K562 (cell line): Measurements from ENCODE around the gene POLN. TPM values are rescaled to one million over a fixed set of nuclear protein-coding genes. Genes with fewer than 3 reads are reported as not detected.

Experiments
- ATAC-seq: fragments of 200-7000 bp; cut with Tn5 transposase; 3 replicates; pipeline ENCODE4 v1.9.1; 2020; ENCODE audit warnings: moderate library complexity
- BruUV-seq: library from RNA; stranded (reverse); fragments of 400-500 nt; replicated peaks from 2 replicates; lab custom pipeline; 2021; lab: Mats Ljungman, UMichigan
- CTCF ChIA-PET: fragments of 300-600 bp; formaldehyde crosslinking; extraction: SDS; loops from one replicate; lab custom pipeline; 2021; ENCODE audit warnings: low intra/inter-chr PET ratio; lab: Yijun Ruan, JAX
- POLR2A ChIA-PET: fragments of 300-600, 350-650 bp; sonication (Branson Sonifier 250); formaldehyde crosslinking; extraction: SDS; loops from one replicate; lab custom pipeline; 2021; ENCODE audit warnings: antibody characterized with exemption, inconsistent platforms; lab: Yijun Ruan, JAX
- DNase-seq, 4 experiments: peaks; one replicate each; pipeline versions ENCODE4 v3.0.0 to v3.0.0-alpha.2; 2011 to 2018; ENCODE audit warnings: low spot score in 3 of 4, mixed read lengths in 3 of 4; ENCODE audit errors: extremely low read depth in 1 of 4
- FAIRE-seq: peaks from 2 replicates; lab custom pipeline; 2011; peaks lifted over from hg19 to GRCh38; lab: Jason Lieb, UNC
- H2AFZ ChIP-seq: 2 replicates; pipeline ENCODE4 v1.6.0; 2011; ENCODE audit warnings: low read depth, low read length, control low read depth, inconsistent platforms
- H3K27ac ChIP-seq: fragments of 200-600 bp; 3 replicates; pipeline ENCODE4 v1.8.0; 2011; ENCODE audit warnings: low read depth, mild to moderate bottlenecking, control low read depth, inconsistent platforms, low read length, moderate library complexity, mixed read lengths; ENCODE audit errors: extremely low read depth
- H3K27me3 ChIP-seq, 2 experiments: fragments of 300-600 bp in 1 of 2; 2 replicates in 1 of 2; 3 replicates in 1 of 2; pipeline versions ENCODE4 v1.6.0 to v1.8.0; 2011; ENCODE audit warnings: inconsistent platforms in 2 of 2, low read length in 2 of 2, mild to moderate bottlenecking in 1 of 2, mixed read lengths in 1 of 2, moderate library complexity in 1 of 2; ENCODE audit not compliant: control insufficient read depth in 2 of 2, insufficient read depth in 2 of 2
- H3K36me3 ChIP-seq: fragments of 300-600 bp; 3 replicates; pipeline ENCODE4 v1.8.0; 2011; ENCODE audit warnings: mild to moderate bottlenecking, low read length, inconsistent platforms; ENCODE audit not compliant: control insufficient read depth, insufficient read depth
- H3K4me1 ChIP-seq, 2 experiments: fragments of 200-600 bp in 1 of 2; replicated peaks in 1 of 2; 2 replicates in 1 of 2; 3 replicates in 1 of 2; pipeline versions ENCODE4 v1.5.1 to v1.8.0; 2011; ENCODE audit warnings: inconsistent platforms in 2 of 2, low read length in 2 of 2, mild to moderate bottlenecking in 1 of 2, mixed read lengths in 1 of 2, moderate library complexity in 1 of 2; ENCODE audit not compliant: control insufficient read depth in 2 of 2, insufficient read depth in 2 of 2
- H3K4me2 ChIP-seq: 2 replicates; pipeline ENCODE4 v1.6.1; 2011; ENCODE audit warnings: low read length, control low read depth, inconsistent platforms, mixed read lengths; ENCODE audit not compliant: insufficient read depth
- H3K4me3 ChIP-seq: fragments of 200-600 bp; sonication (generic), shearing (Covaris generic); 2 replicates; pipeline ENCODE4 v1.5.1; 2016; ENCODE audit warnings: control low read depth, inconsistent platforms
- H3K79me2 ChIP-seq: fragments of 200-600 bp; 3 replicates; pipeline ENCODE4 v1.8.0; 2011; ENCODE audit warnings: low read length, inconsistent platforms; ENCODE audit not compliant: control insufficient read depth, insufficient read depth
- H3K9ac ChIP-seq, 2 experiments: 2 replicates each; pipeline versions ENCODE4 v1.6.0 to v1.6.1; 2011; ENCODE audit warnings: low read depth in 2 of 2, low read length in 2 of 2, control low read depth in 1 of 2, inconsistent platforms in 1 of 2, mild to moderate bottlenecking in 1 of 2, mixed read lengths in 1 of 2; ENCODE audit not compliant: insufficient read depth in 1 of 2
- H3K9me1 ChIP-seq: one replicate; pipeline ENCODE4 v1.6.0; 2011; ENCODE audit warnings: inconsistent platforms, mild to moderate bottlenecking, low read length, moderate library complexity; ENCODE audit not compliant: control insufficient read depth, insufficient read depth
- H3K9me3 ChIP-seq: replicated peaks from 2 replicates; pipeline ENCODE4 v1.5.1; 2011; ENCODE audit warnings: low read depth, low read length, inconsistent platforms; ENCODE audit not compliant: control insufficient read depth, insufficient read depth
- H4K20me1 ChIP-seq: replicated peaks from 2 replicates; pipeline ENCODE4 v1.6.1; 2011; ENCODE audit warnings: low read length, inconsistent platforms, mixed read lengths; ENCODE audit not compliant: control insufficient read depth, insufficient read depth
- C11orf30 ChIP-seq: fragments of 450-650 bp; IDR thresholded peaks from 2 replicates; pipeline ENCODE4 v1.6.1; 2016; ENCODE audit warnings: low read depth, mild to moderate bottlenecking
- GATAD2B ChIP-seq: fragments of 450-650 bp; IDR thresholded peaks from 2 replicates; pipeline ENCODE4 v1.6.1; 2017; ENCODE audit warnings: mild to moderate bottlenecking, borderline replicate concordance
- KAT8 ChIP-seq: fragments of 450-650 bp; IDR thresholded peaks from 2 replicates; pipeline ENCODE4 v1.6.1; 2016; ENCODE audit warnings: low read depth, mild to moderate bottlenecking
- MAFF ChIP-seq: IDR thresholded peaks from 2 replicates; pipeline ENCODE4 v1.6.1; 2012; ENCODE audit warnings: low read length, improper control_type of control experiment
- MAFG ChIP-seq: fragments of 450-650 bp; conservative IDR thresholded peaks from 2 replicates; pipeline ENCODE4 v1.6.1; 2016; ENCODE audit warnings: missing genetic modification characterization, missing compliant biosample characterization
- MAFK ChIP-seq: IDR thresholded peaks from 2 replicates; pipeline ENCODE4 v1.6.1; 2011; ENCODE audit warnings: low read length, improper control_type of control experiment
- PHF20 ChIP-seq: fragments of 450-650 bp; IDR thresholded peaks from 2 replicates; pipeline ENCODE4 v1.6.1; 2018; ENCODE audit not compliant: partially characterized antibody
- RBFOX2 ChIP-seq: fragments of 200-400 bp; formaldehyde crosslinking; IDR thresholded peaks from 2 replicates; pipeline ENCODE4 v1.6.1; 2017; ENCODE audit warnings: low read depth, mild to moderate bottlenecking, low read length, moderate library complexity
- ZNF316 ChIP-seq: fragments of 450-650 bp; IDR thresholded peaks from 2 replicates; pipeline ENCODE4 v1.6.1; 2016
- WGBS: fragments of 100-300 bp; shearing (Covaris generic); methylation state at CpG from one replicate; pipeline ENCODE4 v1.1.6; 2016; ENCODE audit warnings: low coverage, mixed read lengths; ENCODE audit not compliant: insufficient coverage; ENCODE audit errors: missing lambda C conversion rate; 5-methylcytosine and 5-hydroxymethylcytosine counted together
- in situ Hi-C: fragments of 300-500 bp; cut with MboI; formaldehyde crosslinking; loops from 4 replicates; pipeline ENCODE4 v1.15.0; 2018; ENCODE audit warnings: inconsistent platforms, mixed read lengths
- intact Hi-C: fragments of 100-400 bp; cut with micrococcal nuclease; formaldehyde crosslinking; loops from 2 replicates; pipeline ENCODE4 v1.14.2; 2022
- polyA plus RNA-seq, 8 experiments: library from polyadenylated mRNA; depleted of rRNA in 4 of 8; stranded (reverse) in 5 of 8; unstranded in 3 of 8; fragments of >200 nt; fragmentation: Nextera tagmentation in 2 of 8; fragmentation: Illumina TruSeq in 1 of 8; extraction: Ambion mirVana in 2 of 8; extraction: Trizol in 1 of 8; gene quantifications; 2 replicates each; pipeline versions ENCODE4 v1.2.1 to v1.2.3, GENCODE V29; 2011 to 2014; ENCODE audit warnings: inconsistent platforms in 1 of 8, missing spikeins in 1 of 8
- total RNA-seq, 7 experiments: library from RNA; depleted of rRNA in 6 of 7; stranded (reverse); fragments of >200 nt in 6 of 7; fragmentation: Illumina TruSeq in 2 of 7; extraction: Trizol in 2 of 7; gene quantifications; 2 replicates each; pipeline versions ENCODE4 v1.2.1 to v1.2.3, GENCODE V29; 2011 to 2021; ENCODE audit warnings: low replicate concordance in 1 of 7
- TF ChIP-seq, protein P1 (sequence below): sonication (generic); formaldehyde crosslinking; IDR thresholded peaks from 2 replicates; pipeline ENCODE4 v1.8.0; 2022; ENCODE audit warnings: missing genetic modification reagents, mild to moderate bottlenecking, borderline replicate concordance

The POLN gene
- total and polyA plus RNA-seq, 9 of the 15 experiments (the other 6 are each of a cell fraction or from before 2014, with no cell fraction given), result 0.08 to 0.91 (median 0.32) TPM

DNA sequence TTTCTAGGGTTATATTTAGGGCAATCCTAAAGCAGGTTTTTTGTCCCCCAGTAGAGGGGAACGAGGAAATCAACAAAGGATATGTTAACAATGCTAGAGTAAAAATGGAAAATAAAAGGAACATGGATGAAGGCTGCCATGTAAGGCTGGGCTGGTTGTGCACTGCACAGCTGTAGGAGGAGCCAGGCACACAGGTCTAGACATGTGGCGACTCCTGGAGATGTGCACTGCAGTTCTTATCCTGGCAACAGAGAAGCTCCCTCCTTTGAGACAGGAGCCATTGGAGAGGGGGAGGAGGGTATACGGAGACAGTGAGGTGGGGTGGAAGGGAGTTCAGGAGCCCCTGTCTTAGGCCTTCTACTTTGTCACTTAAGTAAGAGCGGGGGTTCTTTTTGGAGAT is 116.9 kb downstream of the POLN start (continued):
- TF ChIP-seq, protein P1, sequence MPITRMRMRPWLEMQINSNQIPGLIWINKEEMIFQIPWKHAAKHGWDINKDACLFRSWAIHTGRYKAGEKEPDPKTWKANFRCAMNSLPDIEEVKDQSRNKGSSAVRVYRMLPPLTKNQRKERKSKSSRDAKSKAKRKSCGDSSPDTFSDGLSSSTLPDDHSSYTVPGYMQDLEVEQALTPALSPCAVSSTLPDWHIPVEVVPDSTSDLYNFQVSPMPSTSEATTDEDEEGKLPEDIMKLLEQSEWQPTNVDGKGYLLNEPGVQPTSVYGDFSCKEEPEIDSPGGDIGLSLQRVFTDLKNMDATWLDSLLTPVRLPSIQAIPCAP (CRISPR knock-in tag), result no peak
- TF ChIP-seq KAT8, result no peak

DNA sequence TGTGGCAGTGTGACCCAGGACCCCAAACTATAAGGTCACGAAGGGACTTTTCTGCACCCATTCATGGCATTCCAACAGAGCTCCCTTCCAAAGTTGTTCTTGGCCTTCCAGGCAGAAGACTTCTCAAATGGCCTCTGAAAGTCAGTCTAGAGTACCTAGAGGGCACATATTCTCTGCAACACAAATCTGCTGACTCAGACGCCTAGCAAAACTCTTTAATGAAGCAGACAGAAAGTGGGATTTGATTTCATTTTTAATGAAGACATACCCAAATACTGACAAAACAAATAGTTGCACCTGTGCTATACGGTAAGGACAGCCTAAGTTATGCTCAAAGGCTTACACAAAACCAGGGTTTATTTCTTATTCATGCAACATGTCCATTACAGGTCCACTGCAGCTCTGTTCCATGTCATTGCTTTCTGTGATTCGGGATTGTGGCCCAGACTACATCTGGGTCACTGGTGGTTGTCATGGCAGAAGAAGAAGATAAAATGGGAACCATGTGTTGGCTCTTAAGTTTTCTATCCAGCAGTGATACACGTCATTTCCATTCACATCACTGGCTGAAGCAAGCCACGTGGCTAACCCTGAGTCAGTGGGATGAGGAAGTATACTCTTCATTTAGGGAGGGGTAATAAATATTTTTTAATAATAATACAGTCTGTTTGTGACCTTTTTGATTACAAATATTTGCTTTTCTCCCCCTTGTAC is 125.1 kb downstream of the POLN start:
- H3K9ac ChIP-seq, result no peak overlapping the region
- DNase-seq (no peak), ATAC-seq (no peak), FAIRE-seq (no peak)
- H3K4me3 ChIP-seq, result no peak overlapping the region
- H2AFZ ChIP-seq, result no peak overlapping the region
- ChIA-PET CTCF (no interaction called here), POLR2A (interaction anchor here (0.7 kb wide), 1 partner anchor 10 kb away, joined by 3 read pairs; no protein-coding TSS in a partner anchor)
- intact Hi-C loops, result no loop called here
- no peak overlapping the region for H3K4me2 ChIP-seq
- in situ Hi-C loops, result no loop called here
- WGBS, result 1% methylated on average over 6 of the region's 6 CpGs
- no peaks in the 10 kb centered on the region for H3K9me1 ChIP-seq
- no peaks in the 10 kb centered on the region for H3K4me1 ChIP-seq
- no peak overlapping the region for H3K27ac ChIP-seq
- no peaks in the 10 kb centered on the region for H3K36me3 ChIP-seq
- H4K20me1 ChIP-seq, result no peaks in the 10 kb centered on the region
- H3K9me3 ChIP-seq, result no peaks in the 10 kb centered on the region
- H3K27me3 ChIP-seq, result peaks cover 2 to 7% of the 10 kb centered on the region in 2 experiments
- peak; percentile 71 for TF ChIP-seq MAFK
- TF ChIP-seq PHF20, result no peak
- TF ChIP-seq ZNF316, result peak; percentile 91
- peak; percentile 69 for TF ChIP-seq MAFG (tag)
- TF ChIP-seq GATAD2B, result no peak
- TF ChIP-seq RBFOX2, result no peak
- TF ChIP-seq C11orf30, result peak; percentile 85
- peak; percentile 80 for TF ChIP-seq MAFF
- H3K79me2 ChIP-seq, result no peaks in the 10 kb centered on the region
- BruUV-seq, result no TSS peak
